SU-DHL-6 (cell line): Measurements from ENCODE around the gene EPHA6.

Experiments used
- EZH2phosphoT487 ChIP-seq: fragments of 200-600 bp; sonication (generic), shearing (Covaris generic); conservative IDR thresholded peaks from 2 replicates; pipeline ENCODE4 v1.6.1; 2018; ENCODE audit warnings: mild to moderate bottlenecking, antibody characterized with exemption, low read length, moderate library complexity, mixed read lengths
- TF ChIP-seq, protein P1 (sequence below): fragments of 200-600 bp; sonication (generic); IDR thresholded peaks from one replicate; pipeline ENCODE4 v1.5.1; 2017; ENCODE audit warnings: antibody characterized with exemption, mild to moderate bottlenecking, low read length, moderate library complexity; ENCODE audit not compliant: insufficient read depth, poor library complexity, severe bottlenecking

DNA sequence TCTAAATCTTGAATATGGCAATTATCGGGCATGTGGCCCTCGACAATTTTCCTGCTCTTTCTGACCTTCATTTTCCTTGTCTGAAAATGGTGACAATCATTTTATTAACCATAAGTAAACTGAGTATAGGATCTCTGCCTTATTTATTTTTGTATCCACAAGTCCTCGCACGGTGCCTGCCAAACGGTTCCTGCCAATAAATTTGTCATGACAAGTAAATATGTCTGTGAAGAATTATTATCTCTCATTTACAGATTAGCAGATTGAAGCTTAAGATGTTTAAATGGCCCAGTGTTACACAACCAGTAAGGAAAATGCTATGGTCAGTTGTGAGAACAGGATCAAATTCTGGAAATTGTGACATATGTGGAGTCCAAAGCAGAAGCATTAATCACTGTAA lies 884.3 kb downstream of the EPHA6 start:
- TF ChIP-seq, protein P1, sequence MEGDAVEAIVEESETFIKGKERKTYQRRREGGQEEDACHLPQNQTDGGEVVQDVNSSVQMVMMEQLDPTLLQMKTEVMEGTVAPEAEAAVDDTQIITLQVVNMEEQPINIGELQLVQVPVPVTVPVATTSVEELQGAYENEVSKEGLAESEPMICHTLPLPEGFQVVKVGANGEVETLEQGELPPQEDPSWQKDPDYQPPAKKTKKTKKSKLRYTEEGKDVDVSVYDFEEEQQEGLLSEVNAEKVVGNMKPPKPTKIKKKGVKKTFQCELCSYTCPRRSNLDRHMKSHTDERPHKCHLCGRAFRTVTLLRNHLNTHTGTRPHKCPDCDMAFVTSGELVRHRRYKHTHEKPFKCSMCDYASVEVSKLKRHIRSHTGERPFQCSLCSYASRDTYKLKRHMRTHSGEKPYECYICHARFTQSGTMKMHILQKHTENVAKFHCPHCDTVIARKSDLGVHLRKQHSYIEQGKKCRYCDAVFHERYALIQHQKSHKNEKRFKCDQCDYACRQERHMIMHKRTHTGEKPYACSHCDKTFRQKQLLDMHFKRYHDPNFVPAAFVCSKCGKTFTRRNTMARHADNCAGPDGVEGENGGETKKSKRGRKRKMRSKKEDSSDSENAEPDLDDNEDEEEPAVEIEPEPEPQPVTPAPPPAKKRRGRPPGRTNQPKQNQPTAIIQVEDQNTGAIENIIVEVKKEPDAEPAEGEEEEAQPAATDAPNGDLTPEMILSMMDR, result no peak
- TF ChIP-seq EZH2phosphoT487, result no peak
